KMS-11 (cell line): ENCODE results near the gene RPL29.

ENCODE experiments used
- H2AFZ ChIP-seq: fragments of 200-600 bp; sonication (generic); 2 replicates; pipeline ENCODE4 v1.6.1; 2016; ENCODE audit warnings: antibody characterized with exemption, mixed run types, low read depth
- H3K27ac ChIP-seq: fragments of 200-600 bp; sonication (generic); 2 replicates; pipeline ENCODE4 v1.6.1; 2016; ENCODE audit warnings: mild to moderate bottlenecking, mixed run types
- H3K27me3 ChIP-seq: fragments of 200-600 bp; sonication (generic); 2 replicates; pipeline ENCODE4 v1.6.1; 2017; ENCODE audit warnings: mild to moderate bottlenecking, low read depth, mixed run types, moderate library complexity; ENCODE audit not compliant: insufficient read depth
- H3K36me3 ChIP-seq: fragments of 200-600 bp; sonication (generic); 2 replicates; pipeline ENCODE4 v1.6.1; 2017; ENCODE audit warnings: mild to moderate bottlenecking, mixed run types; ENCODE audit not compliant: insufficient read depth
- H3K4me1 ChIP-seq: fragments of 200-600 bp; sonication (generic); 2 replicates; pipeline ENCODE4 v1.6.1; 2016; ENCODE audit warnings: mild to moderate bottlenecking, low read depth, mixed run types; ENCODE audit not compliant: poor library complexity, severe bottlenecking
- H3K4me2 ChIP-seq: fragments of 200-600 bp; sonication (generic); 2 replicates; pipeline ENCODE4 v1.7.0; 2016; ENCODE audit warnings: mild to moderate bottlenecking, mixed run types
- H3K4me3 ChIP-seq: fragments of 200-600 bp; sonication (generic); IDR thresholded peaks from 2 replicates; pipeline ENCODE4 v1.6.1; 2017; ENCODE audit warnings: low read depth, low read length, mixed read lengths; ENCODE audit not compliant: insufficient read depth
- H3K79me2 ChIP-seq: fragments of 200-600 bp; sonication (generic); 2 replicates; pipeline ENCODE4 v1.6.1; 2016; ENCODE audit warnings: low read depth, mixed run types; ENCODE audit not compliant: insufficient read depth
- H3K9ac ChIP-seq: fragments of 200-600 bp; sonication (generic); 2 replicates; pipeline ENCODE4 v1.6.1; 2016; ENCODE audit warnings: mild to moderate bottlenecking, mixed run types
- H4K20me1 ChIP-seq: fragments of 200-600 bp; sonication (generic); 2 replicates; pipeline ENCODE4 v1.6.1; 2016; ENCODE audit warnings: mild to moderate bottlenecking, mixed run types; ENCODE audit not compliant: insufficient read depth
- TF ChIP-seq, protein P1 (sequence below): fragments of 200-600 bp; sonication (generic); conservative IDR thresholded peaks from 2 replicates; pipeline ENCODE4 v1.6.1; 2017; ENCODE audit warnings: low read depth, mild to moderate bottlenecking, antibody characterized with exemption, low read length, moderate library complexity, mixed read lengths

The RPL29 gene

DNA sequence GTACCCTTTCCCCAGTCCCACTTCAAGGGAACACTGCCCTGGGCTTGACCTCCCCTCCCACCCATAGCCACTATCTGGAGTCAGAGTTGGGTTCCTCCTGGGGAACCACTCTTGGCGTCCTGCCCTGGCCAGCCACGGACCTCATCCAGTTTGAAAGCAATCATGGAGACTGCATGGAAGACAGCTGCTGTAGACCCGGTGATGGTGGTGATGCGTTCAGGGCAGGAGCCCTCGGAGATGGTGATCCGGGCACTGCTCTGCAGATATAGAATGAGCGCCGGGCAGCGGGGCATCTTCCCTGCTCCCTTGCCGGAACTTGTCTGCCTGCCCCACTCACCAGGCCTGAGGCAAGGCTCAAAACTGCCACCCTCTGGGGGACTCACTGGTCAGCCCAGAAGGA lies 35.3 kb downstream of the RPL29 start:
- Histone ChIP-seq H3K79me2 (no peaks in the 10 kb centered on the region), H4K20me1 (no peaks in the 10 kb centered on the region), H3K4me3 (no peak overlapping the region), H2AFZ (no peak overlapping the region), H3K27me3 (no peaks in the 10 kb centered on the region), H3K27ac (no peak overlapping the region), H3K4me1 (no peaks in the 10 kb centered on the region), H3K36me3 (no peaks in the 10 kb centered on the region), H3K9ac (no peak overlapping the region), H3K4me2 (no peak overlapping the region)
- TF ChIP-seq, protein P1, sequence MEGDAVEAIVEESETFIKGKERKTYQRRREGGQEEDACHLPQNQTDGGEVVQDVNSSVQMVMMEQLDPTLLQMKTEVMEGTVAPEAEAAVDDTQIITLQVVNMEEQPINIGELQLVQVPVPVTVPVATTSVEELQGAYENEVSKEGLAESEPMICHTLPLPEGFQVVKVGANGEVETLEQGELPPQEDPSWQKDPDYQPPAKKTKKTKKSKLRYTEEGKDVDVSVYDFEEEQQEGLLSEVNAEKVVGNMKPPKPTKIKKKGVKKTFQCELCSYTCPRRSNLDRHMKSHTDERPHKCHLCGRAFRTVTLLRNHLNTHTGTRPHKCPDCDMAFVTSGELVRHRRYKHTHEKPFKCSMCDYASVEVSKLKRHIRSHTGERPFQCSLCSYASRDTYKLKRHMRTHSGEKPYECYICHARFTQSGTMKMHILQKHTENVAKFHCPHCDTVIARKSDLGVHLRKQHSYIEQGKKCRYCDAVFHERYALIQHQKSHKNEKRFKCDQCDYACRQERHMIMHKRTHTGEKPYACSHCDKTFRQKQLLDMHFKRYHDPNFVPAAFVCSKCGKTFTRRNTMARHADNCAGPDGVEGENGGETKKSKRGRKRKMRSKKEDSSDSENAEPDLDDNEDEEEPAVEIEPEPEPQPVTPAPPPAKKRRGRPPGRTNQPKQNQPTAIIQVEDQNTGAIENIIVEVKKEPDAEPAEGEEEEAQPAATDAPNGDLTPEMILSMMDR: no peak

- no peak overlapping the region for H3K4me2 ChIP-seq
- no peaks in the 10 kb centered on the region for H4K20me1 ChIP-seq
- H3K4me3 ChIP-seq: no peak overlapping the region
- H3K9ac ChIP-seq: no peak overlapping the region
- no peak overlapping the region for H2AFZ ChIP-seq
- no peaks in the 10 kb centered on the region; the same call in 1 of the 2 replicates for H3K27me3 ChIP-seq
- no peaks in the 10 kb centered on the region for H3K79me2 ChIP-seq
- no peaks in the 10 kb centered on the region for H3K36me3 ChIP-seq
- H3K4me1 ChIP-seq: no peaks in the 10 kb centered on the region
- TF ChIP-seq, protein P1: no peak
- H3K27ac ChIP-seq: no peak overlapping the region
These were observed 36.0 kb downstream of the RPL29 start for GRCh38 chr3:51959651-51960050.

DNA sequence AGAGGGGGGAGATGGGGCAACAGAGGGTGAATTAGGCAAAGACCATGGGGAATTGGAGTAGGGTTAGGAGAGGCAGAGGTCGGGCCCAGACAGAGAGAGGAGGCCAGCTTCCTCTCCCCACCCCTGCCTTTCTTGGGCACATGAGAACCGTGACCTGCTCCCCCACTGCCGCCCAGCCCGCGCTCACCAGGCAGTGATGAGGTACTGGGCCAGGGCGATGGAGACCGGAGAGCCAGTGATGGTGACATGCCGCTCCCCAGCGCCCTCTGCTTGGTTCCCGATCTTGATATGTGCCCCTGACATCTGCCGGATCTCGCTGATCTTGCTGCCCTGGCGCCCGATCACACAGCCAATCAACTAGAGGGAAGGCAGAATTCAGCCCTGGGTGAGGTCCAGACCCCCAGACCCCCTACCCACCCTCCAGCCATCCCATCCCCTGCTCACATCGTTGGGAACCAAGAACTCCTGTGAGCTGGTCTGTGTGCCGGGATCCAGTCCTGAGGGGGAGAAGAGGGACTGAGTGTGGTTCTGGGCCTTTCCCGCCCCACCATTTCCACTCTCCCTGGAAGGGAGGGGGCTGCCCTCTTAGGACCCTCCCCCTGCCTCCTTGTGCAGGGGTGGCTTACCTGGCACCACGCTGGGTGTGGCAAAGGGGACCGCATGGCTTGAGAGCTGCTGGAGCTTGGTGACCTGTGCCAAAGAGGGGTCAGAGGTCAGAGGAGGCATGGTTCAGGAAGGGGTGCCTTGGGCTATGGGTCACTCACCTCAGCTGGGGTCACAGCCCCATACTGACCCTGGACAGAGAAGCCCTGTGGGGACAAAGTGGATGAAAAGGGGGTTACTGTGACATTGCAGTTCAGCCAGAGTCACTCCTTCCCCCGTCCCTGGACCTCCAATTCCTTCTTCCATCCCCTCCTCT lies 36.8 kb downstream of the RPL29 start:
- Histone ChIP-seq H3K4me3 (no peak overlapping the region), H3K4me2 (no peak overlapping the region), H3K27ac (no peak overlapping the region), H4K20me1 (no peaks in the 10 kb centered on the region), H3K4me1 (no peaks in the 10 kb centered on the region), H3K9ac (no peak overlapping the region), H3K36me3 (no peaks in the 10 kb centered on the region), H3K79me2 (no peaks in the 10 kb centered on the region), H3K27me3 (no peaks in the 10 kb centered on the region; the same call in 1 of the 2 replicates), H2AFZ (no peak overlapping the region)
- TF ChIP-seq, protein P1: no peak

GRCh38 chr3:51957520-51958205 lies 38.0 kb downstream of the RPL29 start:
- no peaks in the 10 kb centered on the region for H4K20me1 ChIP-seq
- H3K9ac ChIP-seq: no peak overlapping the region
- H3K27ac ChIP-seq: no peak overlapping the region
- H3K27me3 ChIP-seq: no peaks in the 10 kb centered on the region; the same call in 1 of the 2 replicates
- H2AFZ ChIP-seq: no peak overlapping the region
- H3K4me1 ChIP-seq: no peaks in the 10 kb centered on the region
- no peak overlapping the region for H3K4me2 ChIP-seq
- no peak overlapping the region for H3K4me3 ChIP-seq
- TF ChIP-seq, protein P1: no peak
- no peaks in the 10 kb centered on the region for H3K79me2 ChIP-seq
- no peaks in the 10 kb centered on the region for H3K36me3 ChIP-seq
